Stimulated activated CD8-positive, alpha-beta memory T cell treated with anti-CD3 and anti-CD28 coated beads, Interleukin-12 subunit alpha, Interleukin-12 subunit beta, amount 100 ng/mL, for 4 hours (primary cell): ENCODE data around the gene MTNR1B.

ENCODE experiments used
- DNase-seq: peaks from one replicate; pipeline ENCODE4 v3.0.0-alpha.2; 2020; ENCODE audit warnings: low read depth

Gene MTNR1B

DNA sequence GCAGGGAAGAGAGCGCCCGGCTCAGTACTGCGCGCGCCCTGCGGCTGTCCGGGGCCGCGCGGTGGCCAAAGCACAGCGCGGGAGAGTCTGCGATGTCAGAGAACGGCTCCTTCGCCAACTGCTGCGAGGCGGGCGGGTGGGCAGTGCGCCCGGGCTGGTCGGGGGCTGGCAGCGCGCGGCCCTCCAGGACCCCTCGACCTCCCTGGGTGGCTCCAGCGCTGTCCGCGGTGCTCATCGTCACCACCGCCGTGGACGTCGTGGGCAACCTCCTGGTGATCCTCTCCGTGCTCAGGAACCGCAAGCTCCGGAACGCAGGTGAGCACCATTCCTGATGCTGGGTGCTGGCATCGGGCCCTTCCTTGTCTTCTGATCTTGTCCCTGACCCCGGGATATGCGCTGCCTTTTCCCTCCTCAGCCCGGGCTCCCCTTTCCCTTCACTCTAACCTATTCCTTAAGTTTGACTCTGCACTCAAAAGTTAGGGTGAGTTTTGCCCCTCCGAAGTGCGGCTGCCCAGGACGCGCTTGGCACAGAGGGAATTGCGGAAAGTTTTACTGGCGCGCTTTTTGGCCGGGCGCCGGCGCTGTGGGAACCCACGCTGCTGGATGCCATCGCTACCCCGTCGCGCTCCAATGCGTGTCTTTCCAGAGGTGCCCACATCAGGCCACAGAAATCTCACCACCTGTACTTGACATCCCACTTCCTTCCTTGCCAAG, at the start of gene MTNR1B:
MTNR1B (plus strand) TSS at position 18 of the 714 bp plus-strand sequence; CDS start at position 93, 75 bp downstream.
- no peak for DNase-seq

DNA sequence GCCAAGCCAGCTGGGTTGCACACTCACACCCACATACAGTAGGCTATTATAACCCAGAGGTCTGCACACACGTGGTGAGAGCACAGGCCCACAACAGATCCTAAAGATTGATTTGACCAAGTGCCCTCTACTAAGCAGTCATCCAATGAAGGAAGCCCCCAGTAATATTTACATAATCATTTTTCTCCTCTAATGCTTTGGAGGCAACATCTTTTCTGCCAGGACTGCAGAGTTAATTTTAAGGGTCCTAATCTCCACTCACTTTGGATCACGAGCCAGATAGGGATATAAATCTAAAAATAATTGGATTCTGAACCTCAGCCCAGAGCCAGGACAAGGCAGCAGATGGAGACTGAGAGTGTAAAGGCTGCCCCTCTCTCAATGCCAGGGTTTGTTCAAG, 49.1 kb upstream of the MTNR1B start:
- no peak for DNase-seq

DNA sequence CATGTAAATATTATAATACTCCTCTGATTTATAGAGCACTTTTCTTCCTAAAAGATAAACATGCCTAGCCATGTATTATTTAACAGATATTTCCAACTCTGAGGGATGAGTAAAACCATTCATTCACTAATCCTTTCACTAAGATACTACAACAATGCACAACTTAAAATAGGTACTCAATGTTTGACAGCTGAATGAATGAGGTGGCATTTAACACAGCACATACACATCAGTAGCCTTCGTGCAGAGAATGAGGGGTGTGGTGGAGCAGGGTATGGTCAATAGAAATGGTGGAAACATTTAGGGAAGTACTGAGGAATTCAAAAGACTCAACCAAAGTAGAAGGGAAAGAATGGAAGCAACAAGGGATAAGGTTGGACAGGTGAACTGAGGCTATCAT, 46.7 kb upstream of the MTNR1B start:
- no peak for DNase-seq

DNA sequence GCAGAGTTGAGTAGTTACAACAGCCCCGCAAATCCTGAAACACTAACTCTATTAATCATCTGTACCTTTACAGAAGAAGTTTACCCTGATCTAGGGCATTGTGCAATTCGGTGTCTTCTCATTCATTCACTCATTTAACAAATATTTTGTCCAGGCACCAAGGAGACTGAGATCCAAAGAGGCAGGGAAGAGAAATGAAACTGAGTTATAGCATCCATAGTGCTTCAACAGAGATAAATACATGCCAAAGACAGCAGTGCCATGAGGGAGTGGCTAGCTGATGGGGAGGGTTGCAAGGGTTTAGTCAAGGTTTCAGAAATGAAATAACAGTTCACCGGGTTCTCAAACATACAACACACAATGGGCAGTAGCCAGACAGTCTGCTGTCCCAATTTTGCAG, 40.2 kb upstream of the MTNR1B start:
- no peak for DNase-seq

DNA sequence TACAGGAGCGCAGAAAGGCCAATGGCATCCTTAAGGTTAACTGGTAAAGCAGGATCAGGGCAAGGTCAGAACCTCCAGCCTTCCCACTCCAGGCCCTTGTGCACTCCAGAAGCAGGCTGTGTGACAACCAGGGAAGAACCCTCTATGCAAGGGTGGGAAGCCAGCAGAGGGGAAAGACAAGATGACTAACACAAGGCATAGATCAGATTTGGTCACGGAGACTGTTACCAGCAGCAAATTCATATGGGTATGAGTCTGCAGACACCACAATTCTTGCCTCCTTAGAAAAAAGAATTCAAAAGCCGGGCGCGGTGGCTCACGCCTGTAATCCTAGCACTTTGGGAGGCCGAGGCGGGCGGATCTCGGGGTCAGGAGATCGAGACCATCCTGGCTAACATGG, 39.8 kb upstream of the MTNR1B start:
- no peak for DNase-seq

DNA sequence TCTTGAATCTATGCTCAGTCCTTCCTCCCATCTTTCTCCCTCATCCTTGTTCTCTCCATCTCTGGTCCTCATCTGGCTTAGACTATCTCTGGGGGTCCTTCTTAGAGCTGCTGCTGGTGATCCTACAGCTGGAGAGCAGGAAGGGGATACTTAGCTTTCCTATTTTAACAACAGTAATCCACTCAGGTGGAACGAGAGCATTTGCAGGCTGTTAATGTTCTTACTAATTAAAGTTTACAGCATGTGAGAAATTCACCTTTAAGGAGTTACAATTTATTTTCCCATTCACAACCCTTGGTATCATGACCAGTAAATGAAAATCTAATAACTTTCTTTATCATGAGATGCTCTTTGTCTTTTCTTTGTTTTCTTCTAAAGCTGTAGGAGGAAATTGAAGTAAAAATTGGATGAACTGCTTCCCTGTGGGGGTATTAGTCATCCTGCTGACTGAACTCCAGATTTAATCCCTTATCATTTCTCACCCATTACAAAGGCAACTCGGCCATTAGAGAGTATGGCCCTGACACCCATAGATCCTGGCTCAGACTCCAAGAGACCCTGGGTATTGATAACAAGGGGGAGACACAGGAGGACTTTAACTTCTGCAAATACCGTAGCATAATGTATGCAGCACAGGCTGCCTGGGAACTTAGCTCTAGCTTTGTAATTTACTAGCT, 37.6 kb upstream of the MTNR1B start:
- no peak for DNase-seq

DNA sequence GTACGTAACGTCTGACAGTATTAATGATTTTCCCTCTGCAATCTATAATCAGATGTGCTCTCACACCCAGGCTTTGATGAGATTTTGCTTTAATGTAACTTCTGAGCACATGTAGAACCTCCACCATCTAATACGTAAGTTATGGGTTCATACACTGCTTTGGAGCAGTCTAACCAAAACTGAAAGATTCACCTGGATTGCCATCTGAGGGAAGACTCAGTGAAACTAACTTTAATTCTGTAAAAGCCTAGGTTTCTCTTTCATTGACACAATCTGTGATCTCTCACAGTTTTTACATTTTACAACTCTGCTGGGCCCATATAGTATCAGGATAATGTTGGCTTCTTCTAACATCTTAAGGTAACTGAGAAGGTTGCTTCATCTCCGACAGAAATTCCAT, 30.1 kb upstream of the MTNR1B start:
- no peak for DNase-seq

DNA sequence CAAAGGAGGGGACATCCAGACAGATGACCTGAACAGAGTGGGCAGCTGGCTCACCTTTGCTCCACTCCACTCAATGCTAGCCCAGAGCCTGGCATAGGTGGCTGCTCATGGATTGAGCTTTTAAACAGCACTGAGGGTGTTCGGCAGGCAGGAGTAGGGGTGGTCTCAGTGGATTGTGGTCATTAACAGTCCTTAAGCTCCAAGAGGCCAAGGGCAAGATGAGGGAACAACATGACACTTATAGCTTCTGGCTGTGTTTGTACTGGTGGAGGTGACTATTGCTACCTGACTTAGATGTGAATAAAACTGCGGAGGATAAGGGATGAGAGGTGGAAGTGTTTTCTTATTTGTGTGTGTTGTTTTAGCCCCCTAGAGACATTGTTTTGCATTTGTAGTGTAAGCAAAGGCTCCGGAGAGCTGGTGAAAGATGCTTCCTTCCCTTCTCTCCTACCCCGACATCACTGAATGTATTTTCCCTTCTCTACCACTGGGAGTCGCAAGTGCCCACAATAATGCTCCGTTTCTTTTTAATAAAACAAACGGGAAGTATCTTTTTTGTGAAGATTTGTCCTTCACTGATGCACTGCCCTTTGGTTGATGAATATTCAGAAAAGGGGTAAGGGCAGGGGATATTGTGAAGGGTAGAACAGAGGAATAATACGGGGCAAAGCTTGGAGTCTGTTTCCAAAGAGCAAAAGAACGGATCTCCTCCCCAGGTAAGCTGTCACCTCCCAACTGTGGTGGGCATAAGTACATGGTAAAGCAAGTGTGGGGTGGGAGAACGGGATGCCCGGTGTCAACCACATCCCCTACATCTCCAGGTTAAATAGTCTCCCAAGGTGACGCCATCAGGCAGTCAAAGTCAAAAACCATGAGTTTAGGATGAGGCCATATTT, 27.5 kb upstream of the MTNR1B start:
- no peak for DNase-seq

DNA sequence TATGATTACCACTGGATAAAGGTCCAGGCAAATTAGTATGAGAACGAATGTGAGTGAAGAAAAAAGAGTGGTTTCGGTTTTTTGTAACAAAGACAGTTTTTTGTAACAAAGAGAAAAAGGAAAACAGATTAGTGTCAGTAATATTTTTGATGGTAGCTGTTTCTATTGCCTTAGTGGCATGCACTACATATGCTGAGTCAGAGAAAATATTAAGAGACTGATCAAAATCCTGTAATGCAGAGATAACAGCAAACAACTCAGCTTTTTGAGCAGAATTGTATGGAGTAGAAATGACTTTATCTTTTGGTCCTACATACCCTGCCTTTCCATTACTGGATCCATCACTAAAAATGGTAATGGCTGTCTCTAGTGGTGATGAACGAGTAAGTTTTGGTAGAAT, 22.7 kb upstream of the MTNR1B start:
- DNase-seq = no peak

DNA sequence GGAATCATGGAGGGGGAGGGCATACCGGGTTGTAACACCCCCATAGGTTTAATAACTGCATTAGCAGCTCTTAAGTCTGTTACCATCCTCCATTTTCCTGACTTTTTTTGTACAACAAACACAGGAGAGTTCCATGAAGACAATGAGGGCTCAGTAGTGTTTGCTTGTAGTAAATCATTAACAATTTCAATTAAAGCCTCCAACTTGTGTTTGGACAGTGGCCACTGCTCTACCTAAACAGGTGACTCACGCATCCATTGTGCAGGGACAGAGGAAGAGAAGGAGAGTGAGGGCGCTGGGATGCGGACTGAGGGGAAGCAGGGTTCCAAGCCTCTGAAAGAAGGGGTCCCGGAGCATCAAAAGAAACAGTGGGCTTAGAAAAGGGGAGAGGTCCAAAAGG, 21.3 kb upstream of the MTNR1B start:
- no peak for DNase-seq

DNA sequence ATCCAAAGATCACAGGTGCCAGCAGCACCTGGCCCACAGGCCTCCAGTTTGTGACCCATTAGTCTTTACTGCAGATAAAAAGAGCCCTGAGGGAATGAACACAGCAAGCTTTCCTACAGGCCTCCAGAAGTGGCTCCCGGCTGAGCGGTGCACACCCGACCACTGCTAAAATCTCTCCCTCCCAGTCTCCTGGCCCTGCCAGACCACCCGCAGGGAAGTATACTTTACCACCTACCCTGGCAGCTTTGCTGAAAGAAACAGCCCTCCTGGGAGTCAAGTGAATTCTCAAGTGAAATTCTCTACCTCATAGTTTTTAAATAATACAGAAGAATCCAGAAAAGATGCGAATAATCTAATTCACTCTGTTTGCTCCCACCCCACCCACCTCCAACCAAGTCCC, 15.4 kb upstream of the MTNR1B start:
- no peak for DNase-seq

DNA sequence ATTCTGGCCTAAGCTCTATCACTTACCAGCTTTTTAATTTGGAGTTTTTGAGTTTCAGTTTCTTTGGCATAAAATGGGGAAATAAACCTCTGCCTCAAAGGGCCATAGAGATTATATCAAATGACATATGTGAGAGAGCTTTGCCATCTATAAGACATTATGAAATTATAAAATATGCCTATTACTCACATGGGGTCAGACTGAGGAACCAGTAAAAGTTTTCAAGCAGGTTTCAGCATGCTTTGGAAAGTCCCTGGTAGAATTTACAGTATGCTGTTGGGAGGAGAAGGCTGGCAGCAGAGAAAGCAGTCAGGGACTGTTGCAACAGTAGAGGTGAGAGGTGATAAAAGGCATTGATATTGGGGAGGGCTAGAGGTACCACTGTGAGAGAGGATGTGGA, 13.6 kb upstream of the MTNR1B start:
- DNase-seq = no peak

DNA sequence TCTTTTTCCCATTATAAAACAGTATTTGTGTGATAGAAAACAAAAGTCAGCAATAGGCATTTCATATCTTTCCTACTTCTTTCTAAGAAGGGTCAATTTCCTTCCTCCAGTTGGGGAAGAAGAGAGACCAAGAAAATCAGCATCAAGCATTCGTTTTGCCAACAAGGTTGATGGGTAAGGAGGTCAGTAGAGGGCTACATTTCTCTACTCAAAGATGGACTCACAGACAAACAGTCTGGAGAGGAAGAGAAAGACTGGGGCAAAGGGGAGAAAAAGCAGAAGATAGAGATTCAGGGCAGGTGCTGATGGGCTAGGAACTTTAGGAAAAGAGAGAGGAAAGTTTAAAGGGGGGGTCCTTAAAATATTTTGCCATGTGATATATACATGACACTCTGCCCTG, 8.6 kb upstream of the MTNR1B start:
- no peak for DNase-seq

DNA sequence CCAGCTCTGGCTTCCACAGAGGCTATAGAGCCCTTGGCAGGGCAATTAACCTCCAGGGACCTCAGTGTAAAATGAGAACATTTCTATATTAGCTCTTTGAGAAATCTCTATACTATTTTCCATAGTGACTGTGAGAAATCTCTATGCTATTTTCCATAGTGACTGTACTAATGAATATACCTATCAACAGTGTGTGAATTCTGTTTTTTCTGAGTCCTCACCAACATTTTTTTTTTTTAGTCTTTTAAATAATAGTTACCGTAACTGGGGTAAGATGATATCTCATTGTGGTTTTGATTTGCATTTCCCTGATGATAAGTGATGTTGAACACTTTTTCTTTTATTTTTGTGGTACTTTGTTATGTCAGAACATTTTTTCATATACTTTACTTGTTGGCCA, 7.0 kb upstream of the MTNR1B start:
- DNase-seq = no peak

DNA sequence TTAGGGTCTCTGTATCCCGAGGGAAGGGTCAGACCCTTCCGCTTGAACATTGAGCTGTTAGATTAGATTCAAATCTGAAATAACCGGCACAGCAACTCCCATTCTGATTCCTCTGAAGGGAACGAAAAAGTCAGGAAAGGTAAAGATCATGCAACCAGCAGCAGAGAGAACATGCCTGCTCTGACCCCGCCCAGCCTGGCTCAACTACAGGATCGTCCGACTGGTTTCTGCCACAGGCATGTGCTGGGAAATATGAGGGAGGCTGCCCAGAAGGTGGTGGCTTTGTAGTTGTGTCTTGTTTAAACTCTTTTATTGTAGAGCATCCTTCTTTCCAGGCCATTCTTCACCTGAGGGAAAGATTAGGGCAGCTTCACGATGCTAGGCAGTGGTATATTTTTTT, 5.0 kb upstream of the MTNR1B start:
- DNase-seq = no peak

DNA sequence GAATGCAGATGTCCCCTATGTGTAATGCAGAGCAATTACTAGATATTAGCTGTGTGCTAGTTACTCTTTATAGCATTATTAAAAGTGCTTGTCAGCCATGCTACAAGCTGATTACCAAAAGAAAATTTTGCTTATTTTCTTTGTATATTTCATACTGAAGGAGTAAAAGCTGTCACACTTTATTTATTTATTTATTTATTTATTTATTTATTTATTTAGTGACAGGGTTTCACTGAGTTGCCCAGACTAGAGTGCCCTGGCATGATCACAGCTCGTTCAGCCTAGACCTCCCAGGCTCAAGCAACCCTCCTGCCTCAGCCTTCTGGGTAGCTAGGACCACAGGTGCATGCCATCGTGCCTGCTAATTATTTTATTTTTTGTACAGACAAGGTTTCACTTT, 4.3 kb upstream of the MTNR1B start:
- DNase-seq = no peak

DNA sequence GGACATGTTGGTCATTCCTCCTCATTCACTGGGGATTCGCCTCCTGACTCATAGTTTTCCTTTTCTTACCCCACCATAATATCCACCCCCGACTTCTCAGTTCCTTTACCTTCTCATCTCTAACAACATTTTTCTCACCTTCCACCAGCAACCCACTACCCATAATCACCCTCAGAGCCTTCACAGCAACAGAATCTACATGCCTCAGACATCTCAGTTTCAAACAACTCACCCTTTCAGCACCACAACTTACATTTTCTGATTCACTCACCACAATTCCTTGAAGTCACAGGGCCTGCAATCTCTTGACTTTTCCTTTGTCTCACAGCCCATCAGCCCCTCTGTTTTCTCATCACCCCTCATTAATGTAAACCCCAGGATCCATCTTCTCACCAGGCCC, 2.3 kb upstream of the MTNR1B start:
- DNase-seq = no peak

DNA sequence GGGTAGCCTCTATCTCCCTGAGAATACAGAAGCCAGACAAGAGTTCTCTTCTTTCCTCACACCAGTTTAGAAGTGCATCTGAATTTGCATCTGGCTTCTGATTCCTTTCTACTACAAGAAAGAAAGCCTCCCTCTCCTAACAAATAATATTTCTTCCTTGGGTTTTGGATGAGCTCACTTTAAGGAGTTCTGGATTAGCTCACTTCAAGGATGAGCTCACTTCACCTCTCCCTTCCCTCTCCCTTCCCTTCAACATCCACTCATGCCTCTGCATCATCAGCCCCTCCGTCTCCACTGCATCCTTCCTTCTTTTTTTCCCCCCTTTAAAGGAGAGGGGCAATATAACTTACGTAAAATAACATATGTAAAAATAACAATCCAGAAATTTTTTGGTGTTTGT, 1.6 kb upstream of the MTNR1B start:
- DNase-seq = no peak

DNA sequence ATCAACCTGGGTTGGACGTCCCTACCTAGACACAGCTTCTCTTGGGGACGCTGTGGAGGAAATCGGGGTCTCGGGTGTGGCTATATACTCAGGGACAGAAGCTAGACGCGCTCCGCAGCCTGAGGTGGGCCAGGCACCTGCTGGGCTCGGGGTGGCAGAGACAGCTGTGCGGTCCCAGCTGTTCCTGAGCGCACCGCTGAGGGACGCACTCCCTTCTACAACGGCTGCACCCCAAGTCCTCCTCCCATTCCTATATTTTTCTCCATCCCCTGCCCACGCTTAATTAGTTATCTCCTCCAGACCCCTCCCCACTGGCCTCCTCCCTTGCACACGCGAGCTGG, 188 bp upstream of the MTNR1B start:
- no peak for DNase-seq

DNA sequence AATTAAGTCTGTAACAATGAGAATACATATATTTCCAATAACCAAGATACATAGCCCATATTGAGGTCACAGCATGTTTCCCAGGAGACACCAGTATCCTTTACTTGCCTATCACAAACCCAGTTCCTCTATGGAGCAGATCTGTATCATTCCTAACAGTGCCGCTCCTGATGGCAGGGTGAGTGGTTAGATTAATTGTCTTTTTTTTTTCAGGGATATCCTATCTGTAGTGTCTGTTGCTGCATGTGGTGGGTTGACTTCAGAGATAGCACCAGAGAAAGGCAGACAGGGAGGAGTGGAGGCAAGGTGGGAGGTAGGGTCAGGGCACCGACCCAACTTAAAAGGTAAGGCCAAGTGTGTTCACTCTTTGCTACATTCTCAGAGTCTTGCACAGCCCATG, 2.8 kb downstream of the MTNR1B start:
- DNase-seq = no peak

DNA sequence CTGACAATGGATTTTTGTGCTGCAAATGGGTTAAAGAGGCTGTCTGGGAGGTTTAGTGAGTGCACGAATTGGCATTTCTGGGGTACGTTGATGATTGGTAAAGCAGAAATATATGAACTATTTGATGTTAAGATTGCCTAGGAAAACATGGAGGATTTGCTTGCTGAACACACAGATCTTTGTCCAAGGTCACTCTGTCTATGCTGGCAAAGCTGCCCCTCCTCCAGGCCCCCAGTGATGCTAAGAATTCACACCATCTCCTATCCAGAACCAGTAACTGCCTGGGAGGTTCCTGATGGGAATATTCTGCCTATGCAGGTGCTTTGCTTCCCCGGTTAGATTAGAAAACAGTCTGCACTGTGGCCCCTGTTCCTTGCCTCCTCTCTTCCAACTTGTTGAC, 5.8 kb downstream of the MTNR1B start:
- no peak for DNase-seq

DNA sequence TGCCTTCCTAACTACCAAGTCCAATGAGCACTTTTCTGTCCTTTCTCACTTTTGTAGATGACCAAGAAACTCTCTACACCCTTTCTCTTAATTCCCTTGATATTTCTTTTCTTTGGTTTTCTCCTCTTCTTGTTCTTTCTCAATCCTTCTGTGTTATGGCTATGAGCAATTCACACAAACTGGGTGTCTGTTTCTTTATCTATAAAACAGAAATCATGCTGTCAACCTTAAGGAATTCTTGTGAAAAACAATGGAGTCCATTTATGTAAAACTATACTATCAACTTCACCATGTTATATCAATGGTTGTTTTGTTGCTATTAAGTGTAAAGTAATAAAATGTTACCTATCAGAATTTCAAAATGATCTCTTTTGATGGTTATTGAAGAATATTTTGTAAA, 7.2 kb downstream of the MTNR1B start:
- DNase-seq = no peak

DNA sequence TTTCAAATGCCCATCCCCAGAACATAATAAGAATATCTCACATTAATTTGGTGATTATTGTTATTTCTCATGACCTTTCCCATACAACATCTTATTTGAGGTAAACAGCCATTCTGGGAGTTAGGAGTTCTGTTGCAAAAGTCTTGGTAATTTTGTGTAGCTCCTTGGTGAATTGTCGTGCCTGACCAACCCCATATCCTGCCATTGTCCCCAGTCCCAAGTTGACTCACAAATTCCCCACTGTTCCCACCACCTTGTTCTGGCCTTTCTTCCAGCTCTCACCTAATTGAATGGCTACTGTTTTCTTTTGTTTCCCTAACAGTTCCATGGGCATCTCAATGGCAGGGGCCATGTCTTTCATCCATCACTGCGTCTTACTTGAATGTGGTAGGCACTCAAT, 8.0 kb downstream of the MTNR1B start:
- DNase-seq = no peak
